ENCODE measurements around the gene SUGCT.

SUGCT gene

GRCh38 chr7:40808378-40808942 lies 673.7 kb downstream of the SUGCT start:
- DNase-seq: no peak

- no peak for DNase-seq
These were observed 675.5 kb downstream of the SUGCT start for GRCh38 chr7:40810274-40810673.

- DNase-seq: no peak
These were observed 676.9 kb downstream of the SUGCT start for GRCh38 chr7:40811666-40812065.

- DNase-seq: no peak
These were observed 680.2 kb downstream of the SUGCT start for GRCh38 chr7:40815022-40815421.

DNA sequence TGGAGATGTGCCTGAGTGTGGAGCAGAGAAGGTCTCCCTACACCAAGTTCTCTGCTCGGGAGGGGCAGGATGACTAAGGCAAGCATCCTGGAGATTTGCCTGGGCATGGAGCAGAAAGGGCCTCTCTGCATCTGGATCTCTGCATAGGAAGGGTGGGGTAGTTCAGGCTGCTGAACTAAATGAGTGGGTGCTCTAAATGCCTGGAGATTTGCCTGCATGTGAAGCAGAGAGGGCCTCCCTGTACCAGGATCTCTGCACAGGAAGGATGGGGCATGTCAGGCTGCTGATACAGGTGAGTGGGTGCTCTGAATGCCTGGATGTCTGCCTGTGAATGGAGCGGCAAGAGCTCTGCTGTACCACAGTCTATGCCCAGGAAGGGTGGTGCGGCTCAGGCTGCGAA lies 680.7 kb downstream of the SUGCT start:
- DNase-seq: no peak

DNA sequence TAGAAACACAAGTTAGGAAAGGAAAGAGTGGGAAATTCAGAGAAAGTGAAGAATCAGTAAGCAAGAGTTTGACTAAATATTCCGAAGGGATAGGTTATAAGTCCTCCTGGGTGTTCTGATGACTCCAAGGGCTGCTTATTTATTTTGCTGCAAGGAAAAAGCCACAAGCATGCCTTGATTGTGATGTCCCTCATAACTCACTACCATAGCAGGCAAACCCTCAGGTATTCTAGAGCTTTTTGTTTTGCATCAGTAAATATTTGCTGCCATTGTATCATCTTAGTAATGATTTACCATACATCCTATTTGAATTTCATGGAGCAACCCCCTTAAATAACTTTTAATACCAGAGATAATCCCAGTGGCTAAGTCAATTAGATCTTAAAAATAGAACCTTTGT lies 688.1 kb downstream of the SUGCT start:
- no peak for DNase-seq

GRCh38 chr7:40824461-40824860 lies 689.7 kb downstream of the SUGCT start:
- no peak for DNase-seq

GRCh38 chr7:40826411-40827221 lies 691.8 kb downstream of the SUGCT start:
- DNase-seq: no peak

- DNase-seq: no peak
These were observed 692.6 kb downstream of the SUGCT start for GRCh38 chr7:40827222-40828085.

- peak in 2 of 58 donors; percentile 12 to 19 for DNase-seq
These were observed 694.1 kb downstream of the SUGCT start for GRCh38 chr7:40828686-40829600.

DNA sequence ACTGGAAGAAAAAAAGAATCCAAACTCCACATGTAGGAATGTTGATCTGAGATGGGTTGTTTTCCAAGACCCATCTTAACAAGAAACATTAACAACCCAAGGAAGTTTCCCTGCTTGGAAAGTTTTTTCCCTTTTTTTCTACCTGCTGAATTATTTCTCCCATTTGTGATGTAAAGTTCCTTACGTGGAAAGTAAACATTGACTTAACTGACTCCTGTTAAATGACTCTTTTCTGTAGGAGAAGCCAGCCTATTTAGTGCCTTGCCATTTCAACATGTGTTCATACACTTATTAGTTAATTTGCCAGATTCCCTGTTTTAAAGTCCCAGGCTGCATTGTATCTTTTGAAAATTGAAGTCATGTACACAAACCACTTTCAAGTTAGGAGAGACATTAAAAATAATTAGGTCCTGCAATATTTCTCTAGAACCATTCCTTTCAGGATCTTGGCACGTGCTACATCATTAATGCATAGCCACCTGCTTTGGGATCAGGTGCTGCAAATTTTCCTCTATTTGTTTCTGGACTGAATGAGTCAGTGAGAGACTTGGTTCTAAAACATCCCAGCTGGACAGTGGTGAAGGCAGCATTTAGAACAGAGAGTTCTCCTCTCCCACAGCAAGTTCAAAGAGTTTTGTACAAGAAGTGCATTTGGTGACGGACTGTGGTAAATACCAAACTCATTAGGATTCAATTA lies 698.5 kb downstream of the SUGCT start:
- DNase-seq: no peak

GRCh38 chr7:40833888-40834234 lies 699.1 kb downstream of the SUGCT start:
- DNase-seq: no peak

- no peak for DNase-seq
These were observed 701.4 kb downstream of the SUGCT start for GRCh38 chr7:40836218-40836617.

- DNase-seq: no peak
These were observed 705.1 kb downstream of the SUGCT start for GRCh38 chr7:40839881-40840280.

DNA sequence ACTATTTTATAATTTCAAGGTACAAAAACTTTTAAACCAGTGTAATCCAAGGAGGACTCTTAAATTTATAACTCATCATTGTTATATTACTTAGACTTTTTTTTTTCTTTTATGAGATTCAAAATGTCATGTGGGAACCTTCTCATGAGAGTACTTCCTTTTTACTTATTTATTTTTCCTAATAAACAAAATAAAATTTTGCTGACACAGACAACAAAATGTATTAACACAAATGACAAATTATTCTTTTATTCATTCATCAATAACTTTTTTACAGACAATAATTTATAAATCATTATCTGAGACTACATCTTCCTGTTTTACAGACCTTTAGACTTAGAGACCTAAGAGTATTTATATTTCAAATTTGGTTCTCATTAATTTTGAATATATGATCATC lies 706.2 kb downstream of the SUGCT start:
- DNase-seq: no peak

GRCh38 chr7:40842641-40843040 lies 707.8 kb downstream of the SUGCT start:
- DNase-seq: no peak

- DNase-seq: no peak
These were observed 708.7 kb downstream of the SUGCT start for GRCh38 chr7:40843338-40843985.

GRCh38 chr7:40845943-40846342 lies 711.1 kb downstream of the SUGCT start:
- DNase-seq: no peak

- no peak for DNase-seq
These were observed 713.1 kb downstream of the SUGCT start for GRCh38 chr7:40847921-40848320.

Measured in anterior cingulate cortex (tissue), 58 donors.